Skeletal muscle tissue (tissue), 4 donors: Measurements from ENCODE around the gene BEST4. TPM values are rescaled to one million over a fixed set of nuclear protein-coding genes. Genes with fewer than 3 reads are reported as not detected.
A peak's percentile ranks its signal among the peaks of the same experiment; 100 is the strongest.

Experiments used
- H3K27ac ChIP-seq: one replicate; pipeline ENCODE4 v1.7.0; 2013; ENCODE audit warnings: mild to moderate bottlenecking, low read depth, low read length, inconsistent platforms
- H3K27me3 ChIP-seq, 3 donors: one replicate each; pipeline ENCODE4 v1.7.0; 2013; ENCODE audit warnings: low read length in 3 of 3; ENCODE audit not compliant: control insufficient read depth in 3 of 3, insufficient read depth in 3 of 3
- H3K36me3 ChIP-seq, 3 donors: one replicate each; pipeline ENCODE4 v1.7.0; 2013; ENCODE audit warnings: low read length in 3 of 3; ENCODE audit not compliant: control insufficient read depth in 3 of 3, insufficient read depth in 3 of 3
- H3K4me1 ChIP-seq, 3 donors: one replicate each; pipeline ENCODE4 v1.7.0; 2013; ENCODE audit warnings: low read length in 3 of 3, mild to moderate bottlenecking in 3 of 3; ENCODE audit not compliant: control insufficient read depth in 3 of 3, insufficient read depth in 3 of 3
- H3K4me3 ChIP-seq, 3 donors: one replicate each; pipeline ENCODE4 v1.7.0; 2013; ENCODE audit warnings: low read length in 3 of 3
- H3K9ac ChIP-seq, 3 donors: one replicate each; pipeline ENCODE4 v1.7.0; 2013; ENCODE audit warnings: low read length in 3 of 3, mild to moderate bottlenecking in 3 of 3, moderate library complexity in 2 of 3, low read depth in 1 of 3
- H3K9me3 ChIP-seq, 3 donors: one replicate each; pipeline ENCODE4 v1.7.0; 2013; ENCODE audit warnings: low read length in 3 of 3; ENCODE audit not compliant: control insufficient read depth in 3 of 3
- total RNA-seq: library from RNA; depleted of rRNA; stranded (reverse); fragments of >200 nt; gene quantifications from one replicate; pipeline ENCODE4 v1.2.3, GENCODE V29; 2014
- donor health status: Osteomylitis.

BEST4 gene
- total RNA-seq = not detected

- Histone ChIP-seq H3K27me3 (no peaks in the 10 kb centered on the region), H3K4me1 (peaks cover 21 to 29% (median 27%) of the 10 kb centered on the region in 3 donors), H3K27ac (no peak within 1 kb of the TSS), H3K4me3 (no peak within 1 kb of the TSS), H3K9me3 (no peaks in the 10 kb centered on the region), H3K36me3 (no peaks in the 10 kb centered on the region), H3K9ac (no peak within 1 kb of the TSS)
Measured at GRCh38 chr1:44788120-44788860, at the start of gene BEST4. Gene BEST4 (minus strand): TSS chr1:44788170. CDS start chr1:44787705, 465 bp downstream.

- peaks cover 2 to 6% (median 4%) of the 10 kb centered on the region in 3 donors for H3K4me1 ChIP-seq
- peak overlapping the region in 1 of 3 donors; percentile 43 for H3K9ac ChIP-seq
- peak overlapping the region in 1 of 3 donors; percentile 24 for H3K4me3 ChIP-seq
- peaks cover 0 to 9% (median 2%) of the 10 kb centered on the region in 3 donors for H3K27me3 ChIP-seq
- no peaks in the 10 kb centered on the region for H3K36me3 ChIP-seq
- H3K27ac ChIP-seq = no peak overlapping the region
- H3K9me3 ChIP-seq = no peaks in the 10 kb centered on the region
Measured at GRCh38 chr1:44835738-44836675, 48.0 kb upstream of the BEST4 start.

GRCh38 chr1:44834328-44834727 is 46.4 kb upstream of the BEST4 start:
- Histone ChIP-seq H3K27me3 (peaks cover 0 to 9% (median 2%) of the 10 kb centered on the region in 3 donors), H3K36me3 (no peaks in the 10 kb centered on the region), H3K4me3 (no peak overlapping the region), H3K4me1 (peaks cover 2 to 6% (median 4%) of the 10 kb centered on the region in 3 donors), H3K9me3 (no peaks in the 10 kb centered on the region), H3K9ac (no peak overlapping the region), H3K27ac (no peak overlapping the region)

- peaks cover 0 to 9% (median 2%) of the 10 kb centered on the region in 3 donors for H3K27me3 ChIP-seq
- H3K36me3 ChIP-seq = peaks cover 0 to 1% (median 0%) of the 10 kb centered on the region in 3 donors
- no peak overlapping the region for H3K4me3 ChIP-seq
- no peaks in the 10 kb centered on the region for H3K9me3 ChIP-seq
- H3K27ac ChIP-seq = no peak overlapping the region
- H3K9ac ChIP-seq = no peak overlapping the region
- H3K4me1 ChIP-seq = peaks cover 2 to 6% (median 4%) of the 10 kb centered on the region in 3 donors
Measured at GRCh38 chr1:44832056-44832705, 44.2 kb upstream of the BEST4 start.

GRCh38 chr1:44831516-44831915 is 43.5 kb upstream of the BEST4 start:
- Histone ChIP-seq H3K27ac (no peak overlapping the region), H3K36me3 (peaks cover 0 to 1% (median 0%) of the 10 kb centered on the region in 3 donors), H3K4me3 (no peak overlapping the region), H3K27me3 (peaks cover 0 to 9% (median 2%) of the 10 kb centered on the region in 3 donors), H3K9ac (no peak overlapping the region), H3K4me1 (peaks cover 2 to 6% (median 4%) of the 10 kb centered on the region in 3 donors), H3K9me3 (no peaks in the 10 kb centered on the region)

- Histone ChIP-seq H3K36me3 (peaks cover 0 to 1% (median 0%) of the 10 kb centered on the region in 3 donors), H3K9me3 (no peaks in the 10 kb centered on the region), H3K4me1 (peaks cover 4 to 7% (median 4%) of the 10 kb centered on the region in 3 donors), H3K9ac (no peak overlapping the region), H3K27ac (no peak overlapping the region), H3K27me3 (peaks cover 0 to 9% (median 2%) of the 10 kb centered on the region in 3 donors), H3K4me3 (no peak overlapping the region)
Measured at GRCh38 chr1:44830900-44831304, 42.9 kb upstream of the BEST4 start.

- Histone ChIP-seq H3K9ac (no peak overlapping the region), H3K4me3 (no peak overlapping the region), H3K36me3 (peaks cover 0 to 1% (median 0%) of the 10 kb centered on the region in 3 donors), H3K27ac (no peak overlapping the region), H3K4me1 (peaks cover 0 to 4% (median 3%) of the 10 kb centered on the region in 3 donors), H3K9me3 (no peaks in the 10 kb centered on the region), H3K27me3 (peaks cover 0 to 9% (median 2%) of the 10 kb centered on the region in 3 donors)
Measured at GRCh38 chr1:44829506-44830384, 41.8 kb upstream of the BEST4 start.

GRCh38 chr1:44828841-44829440 is 41.0 kb upstream of the BEST4 start:
- Histone ChIP-seq H3K27ac (no peak overlapping the region), H3K4me3 (no peak overlapping the region), H3K4me1 (peaks cover 0 to 4% (median 3%) of the 10 kb centered on the region in 3 donors), H3K9ac (no peak overlapping the region), H3K27me3 (peaks cover 0 to 9% (median 2%) of the 10 kb centered on the region in 3 donors), H3K36me3 (peaks cover 0 to 1% (median 0%) of the 10 kb centered on the region in 3 donors), H3K9me3 (no peaks in the 10 kb centered on the region)
